IMR-90 (cell line): ENCODE results near the gene BRD1. TPM values are rescaled to one million over a fixed set of nuclear protein-coding genes. Genes with fewer than 3 reads are reported as not detected.

Source experiments
- ATAC-seq: fragments of 200-7000 bp; cut with Tn5 transposase; 2 replicates; pipeline ENCODE4 v1.9.1; 2020; ENCODE audit warnings: low read depth, mild to moderate bottlenecking, moderate library complexity
- BruUV-seq: library from RNA; stranded (reverse); fragments of 400-500 nt; replicated peaks from 2 replicates; lab custom pipeline; 2021; lab: Mats Ljungman, UMichigan
- CTCF ChIA-PET: fragments of 300-600 bp; formaldehyde crosslinking; extraction: SDS; loops from one replicate; lab custom pipeline; 2021; ENCODE audit warnings: antibody characterized with exemption; lab: Yijun Ruan, JAX
- POLR2A ChIA-PET: fragments of 300-600 bp; sonication (Branson Sonifier 250); formaldehyde crosslinking; loops from one replicate; lab custom pipeline; 2022; ENCODE audit warnings: antibody characterized with exemption; ENCODE audit not compliant: unreplicated experiment; lab: Charles Lee
- DNase-seq: peaks from one replicate; pipeline ENCODE4 v3.0.0; 2013
- H2AFZ ChIP-seq: replicated peaks from 2 replicates; pipeline ENCODE3; 2013; ENCODE audit warnings: low read length, mild to moderate bottlenecking; ENCODE audit not compliant: poor library complexity
- H2AK5ac ChIP-seq: 2 replicates; pipeline ENCODE4 v1.6.1; 2013; ENCODE audit warnings: low read depth, low read length, inconsistent platforms
- H2AK9ac ChIP-seq: replicated peaks from 2 replicates; pipeline ENCODE3; 2013; ENCODE audit warnings: mild to moderate bottlenecking, low read depth, low read length, moderate library complexity; ENCODE audit not compliant: poor library complexity
- H2BK120ac ChIP-seq: 2 replicates; pipeline ENCODE4 v1.6.1; 2013; ENCODE audit warnings: low read depth, low read length, inconsistent platforms
- H2BK15ac ChIP-seq: 3 replicates; pipeline ENCODE4 v1.6.1; 2013; ENCODE audit warnings: low read depth, low read length, inconsistent platforms
- H2BK20ac ChIP-seq: 2 replicates; pipeline ENCODE4 v1.6.1; 2013; ENCODE audit warnings: low read depth, mild to moderate bottlenecking, inconsistent platforms, low read length, moderate library complexity
- H2BK5ac ChIP-seq: 2 replicates; pipeline ENCODE4 v1.6.1; 2013; ENCODE audit warnings: mild to moderate bottlenecking, low read depth, low read length, inconsistent platforms; ENCODE audit not compliant: poor library complexity, severe bottlenecking
- H3K14ac ChIP-seq: replicated peaks from 2 replicates; pipeline ENCODE4 v1.6.1; 2013; ENCODE audit warnings: low read depth, low read length, inconsistent platforms
- H3K18ac ChIP-seq: 2 replicates; pipeline ENCODE4 v1.6.1; 2013; ENCODE audit warnings: low read depth, low read length, control low read depth
- H3K23ac ChIP-seq: 2 replicates; pipeline ENCODE4 v1.6.1; 2013; ENCODE audit warnings: low read depth, low read length, inconsistent platforms
- H3K27ac ChIP-seq: 2 replicates; pipeline ENCODE4 v1.5.1; 2013; ENCODE audit warnings: mild to moderate bottlenecking, control low read depth, low read length; ENCODE audit not compliant: insufficient read depth
- H3K27me3 ChIP-seq: 2 replicates; pipeline ENCODE4 v1.6.1; 2013; ENCODE audit warnings: low read length; ENCODE audit not compliant: control insufficient read depth, insufficient read depth
- H3K36me3 ChIP-seq: 2 replicates; pipeline ENCODE4 v1.6.1; 2013; ENCODE audit warnings: low read length, mixed read lengths; ENCODE audit not compliant: control insufficient read depth, insufficient read depth
- H3K4ac ChIP-seq: 2 replicates; pipeline ENCODE4 v1.6.1; 2013; ENCODE audit warnings: low read depth, low read length, inconsistent platforms
- H3K4me1 ChIP-seq: 2 replicates; pipeline ENCODE4 v1.6.1; 2013; ENCODE audit warnings: low read length, mixed read lengths; ENCODE audit not compliant: control insufficient read depth, insufficient read depth
- H3K4me2 ChIP-seq: 2 replicates; pipeline ENCODE4 v1.6.1; 2013; ENCODE audit warnings: low read depth, mild to moderate bottlenecking, control low read depth, low read length, moderate library complexity
- H3K4me3 ChIP-seq: 2 replicates; pipeline ENCODE4 v1.5.1; 2013; ENCODE audit warnings: low read depth, mild to moderate bottlenecking, control low read depth, low read length, moderate library complexity; ENCODE audit not compliant: insufficient read depth
- H3K56ac ChIP-seq: 2 replicates; pipeline ENCODE4 v1.6.1; 2013; ENCODE audit warnings: low read length, inconsistent platforms; ENCODE audit not compliant: insufficient read depth; ENCODE audit errors: extremely low read depth
- H3K79me1 ChIP-seq, 2 experiments: 2 replicates each; pipeline ENCODE4 v1.6.1; 2013; ENCODE audit warnings: low read length in 2 of 2, inconsistent platforms in 1 of 2, low read depth in 1 of 2
- H3K9ac ChIP-seq: 2 replicates; pipeline ENCODE4 v1.6.1; 2013; ENCODE audit warnings: low read depth, low read length, control low read depth
- H3K9me1 ChIP-seq: 2 replicates; pipeline ENCODE4 v1.6.1; 2013; ENCODE audit warnings: low read length, inconsistent platforms; ENCODE audit not compliant: insufficient read depth
- H3K9me3 ChIP-seq: 2 replicates; pipeline ENCODE4 v1.6.1; 2013; ENCODE audit warnings: low read length; ENCODE audit not compliant: control insufficient read depth, insufficient read depth
- H4K20me1 ChIP-seq: 2 replicates; pipeline ENCODE4 v1.6.1; 2013; ENCODE audit warnings: low read length, inconsistent platforms; ENCODE audit not compliant: insufficient read depth
- H4K5ac ChIP-seq: 2 replicates; pipeline ENCODE4 v1.6.1; 2013; ENCODE audit warnings: mild to moderate bottlenecking, low read depth, low read length, control low read depth
- H4K8ac ChIP-seq, 2 experiments: 2 replicates each; pipeline ENCODE4 v1.6.1; 2013; ENCODE audit warnings: low read depth in 2 of 2, low read length in 2 of 2, control low read depth in 1 of 2, inconsistent platforms in 1 of 2
- H4K91ac ChIP-seq: 2 replicates; pipeline ENCODE4 v1.6.1; 2013; ENCODE audit warnings: low read depth, low read length, inconsistent platforms; ENCODE audit not compliant: insufficient read depth
- BHLHE40 ChIP-seq: fragments of 150-350 bp; IDR thresholded peaks from 2 replicates; pipeline ENCODE4 v1.6.1; 2016; ENCODE audit warnings: mild to moderate bottlenecking, low read depth, low read length
- CHD1 ChIP-seq: IDR thresholded peaks from 2 replicates; pipeline ENCODE4 v1.6.1; 2012; ENCODE audit warnings: low read depth, low read length, improper control_type of control experiment
- ELK1 ChIP-seq: fragments of 150-350 bp; IDR thresholded peaks from 2 replicates; pipeline ENCODE4 v1.6.1; 2016; ENCODE audit warnings: low read depth, mild to moderate bottlenecking, low read length, moderate library complexity, borderline replicate concordance
- MXI1 ChIP-seq: IDR thresholded peaks from 2 replicates; pipeline ENCODE4 v1.6.1; 2012; ENCODE audit warnings: low read depth, mild to moderate bottlenecking, low read length, moderate library complexity, borderline replicate concordance
- POLR2A ChIP-seq: IDR thresholded peaks from 2 replicates; pipeline ENCODE4 v1.6.1; 2012; ENCODE audit warnings: mild to moderate bottlenecking, low read depth, low read length
- RCOR1 ChIP-seq: IDR thresholded peaks from 2 replicates; pipeline ENCODE4 v1.6.1; 2012; ENCODE audit warnings: mild to moderate bottlenecking, low read length, improper control_type of control experiment; ENCODE audit not compliant: insufficient replicate concordance
- SMC3 ChIP-seq: fragments of 150-350 bp; IDR thresholded peaks from 2 replicates; pipeline ENCODE4 v1.6.1; 2016; ENCODE audit warnings: low read depth, mild to moderate bottlenecking, antibody characterized with exemption, low read length, moderate library complexity
- whole genome bisulfite sequencing, 2 experiments: methylation state at CpG; one replicate each; pipeline versions ENCODE4 v1.1.5 to v1.1.7; 2013; ENCODE audit warnings: missing lambda C conversion rate in 2 of 2; ENCODE audit not compliant: insufficient read length in 1 of 2; ENCODE audit errors: extremely low coverage in 2 of 2; 5-methylcytosine and 5-hydroxymethylcytosine counted together
- dilution Hi-C: fragments of 300-500 bp; cut with HindIII; formaldehyde crosslinking; loops from one replicate; pipeline ENCODE4 v1.14.3; 2018; ENCODE audit warnings: low sequenced_read_pairs; ENCODE audit not compliant: unreplicated experiment
- in situ Hi-C: fragments of 300-500 bp; cut with MboI; formaldehyde crosslinking; loops from 3 replicates; pipeline ENCODE4 v1.14.3; 2019; ENCODE audit warnings: low sequenced_read_pairs, inconsistent platforms, mixed read lengths
- intact Hi-C: fragments of 100-400 bp; cut with micrococcal nuclease; formaldehyde crosslinking; loops from 2 replicates; pipeline ENCODE4 v1.10.0; 2022
- polyA plus RNA-seq, 3 experiments: library from polyadenylated mRNA; depleted of rRNA; stranded (reverse); fragments of >200 nt; gene quantifications; 2 replicates each; pipeline ENCODE4 v1.2.3, GENCODE V29; 2012; ENCODE audit warnings: low replicate concordance in 1 of 3
- total RNA-seq: library from RNA; depleted of rRNA; stranded (reverse); fragments of >200 nt; gene quantifications from 2 replicates; pipeline ENCODE4 v1.2.3, GENCODE V29; 2012
- TF ChIP-seq, protein P1 (sequence below): conservative IDR thresholded peaks from 2 replicates; pipeline ENCODE4 v1.5.1; 2012; ENCODE audit warnings: mild to moderate bottlenecking, low read depth, low read length, improper control_type of control experiment

BRD1 gene
- total and polyA plus RNA-seq, 2 of the 4 experiments (the other 2 are of a cell fraction) = 10.0 to 10.6 TPM

- no peaks in the 10 kb centered on the region for H3K36me3 ChIP-seq
- H3K23ac ChIP-seq = no peak overlapping the region
- H3K4me1 ChIP-seq = no peaks in the 10 kb centered on the region
- TF ChIP-seq POLR2A (no peak), CHD1 (no peak), MXI1 (no peak), ELK1 (no peak), RCOR1 (no peak), BHLHE40 (no peak), SMC3 (no peak)
- TF ChIP-seq, protein P1, sequence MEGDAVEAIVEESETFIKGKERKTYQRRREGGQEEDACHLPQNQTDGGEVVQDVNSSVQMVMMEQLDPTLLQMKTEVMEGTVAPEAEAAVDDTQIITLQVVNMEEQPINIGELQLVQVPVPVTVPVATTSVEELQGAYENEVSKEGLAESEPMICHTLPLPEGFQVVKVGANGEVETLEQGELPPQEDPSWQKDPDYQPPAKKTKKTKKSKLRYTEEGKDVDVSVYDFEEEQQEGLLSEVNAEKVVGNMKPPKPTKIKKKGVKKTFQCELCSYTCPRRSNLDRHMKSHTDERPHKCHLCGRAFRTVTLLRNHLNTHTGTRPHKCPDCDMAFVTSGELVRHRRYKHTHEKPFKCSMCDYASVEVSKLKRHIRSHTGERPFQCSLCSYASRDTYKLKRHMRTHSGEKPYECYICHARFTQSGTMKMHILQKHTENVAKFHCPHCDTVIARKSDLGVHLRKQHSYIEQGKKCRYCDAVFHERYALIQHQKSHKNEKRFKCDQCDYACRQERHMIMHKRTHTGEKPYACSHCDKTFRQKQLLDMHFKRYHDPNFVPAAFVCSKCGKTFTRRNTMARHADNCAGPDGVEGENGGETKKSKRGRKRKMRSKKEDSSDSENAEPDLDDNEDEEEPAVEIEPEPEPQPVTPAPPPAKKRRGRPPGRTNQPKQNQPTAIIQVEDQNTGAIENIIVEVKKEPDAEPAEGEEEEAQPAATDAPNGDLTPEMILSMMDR = no peak
- H2AK9ac ChIP-seq = no peak overlapping the region
- no peak overlapping the region for H3K9ac ChIP-seq
- no peak overlapping the region for H4K8ac ChIP-seq
- WGBS, 2 experiments = no CpG with 5 or more reads among the region's 9 CpGs
- no peak overlapping the region for H2BK5ac ChIP-seq
- CTCF ChIA-PET = no interaction called here
- no peak overlapping the region for H3K4me3 ChIP-seq
- peaks cover 11% of the 10 kb centered on the region for H3K27me3 ChIP-seq
- DNase-seq = no peak
- BruUV-seq = no TSS peak
- POLR2A ChIA-PET = no interaction called here
- no peak overlapping the region for H4K5ac ChIP-seq
- H2BK20ac ChIP-seq = no peak overlapping the region
- no peak overlapping the region for H2AFZ ChIP-seq
- no peak overlapping the region for H3K27ac ChIP-seq
- in situ Hi-C loops (no loop called here), dilution Hi-C loops (no loop called here), intact Hi-C loops (no loop called here)
- H3K14ac ChIP-seq = no peak overlapping the region
- no peak for ATAC-seq
- no peaks in the 10 kb centered on the region for H4K20me1 ChIP-seq
- no peak overlapping the region for H2AK5ac ChIP-seq
- no peaks in the 10 kb centered on the region for H3K9me1 ChIP-seq
- no peak overlapping the region for H3K56ac ChIP-seq
- H3K9me3 ChIP-seq = no peaks in the 10 kb centered on the region
- H4K91ac ChIP-seq = no peak overlapping the region
- H2BK120ac ChIP-seq = no peak overlapping the region
- no peak overlapping the region for H2BK15ac ChIP-seq
- no peak overlapping the region for H3K4ac ChIP-seq
- no peak overlapping the region for H3K18ac ChIP-seq
- H3K4me2 ChIP-seq = no peak overlapping the region
- no peaks in the 10 kb centered on the region for H3K79me1 ChIP-seq
These were observed 97.0 kb downstream of the BRD1 start for GRCh38 chr22:49730656-49731055.
